Peyer's patch (tissue), 4 donors: ENCODE measurements around the gene PCDHA5. TPM values are rescaled to one million over a fixed set of nuclear protein-coding genes. Genes with fewer than 3 reads are reported as not detected.

Source experiments
- DNase-seq, 3 donors: peaks; one replicate each; pipeline ENCODE4 v3.0.0-alpha.2; 2017 to 2019
- H3K27ac ChIP-seq, 4 donors: fragments of 200-600 bp; sonication (generic); one replicate each; pipeline ENCODE4 v1.5.1; 2016 to 2019
- H3K27me3 ChIP-seq, 2 donors: fragments of 200-600 bp; sonication (generic); one replicate each; pipeline ENCODE4 v1.5.1; 2019
- H3K36me3 ChIP-seq, 3 donors: fragments of 200-600 bp; sonication (generic); one replicate each; pipeline ENCODE4 v1.5.1; 2016 to 2019
- H3K4me1 ChIP-seq, 4 donors: fragments of 200-600 bp; sonication (generic); one replicate each; pipeline ENCODE4 v1.5.1; 2016 to 2019
- H3K4me3 ChIP-seq, 4 donors: fragments of 200-600 bp; sonication (generic); 1 replicate in 3 of 4; 2 replicates in 1 of 4; pipeline ENCODE4 v1.5.1; 2016 to 2019; ENCODE audit warnings: mild to moderate bottlenecking in 1 of 4
- H3K9me3 ChIP-seq, 4 donors: fragments of 200-600 bp; sonication (generic); one replicate each; pipeline ENCODE4 v1.5.1; 2016 to 2019; ENCODE audit warnings: mild to moderate bottlenecking in 1 of 4
- POLR2A ChIP-seq, 2 donors: fragments of 450-650 bp; IDR thresholded peaks; one replicate each; pipeline ENCODE4 v1.5.1; 2017; ENCODE audit warnings: antibody characterized with exemption in 2 of 2, mild to moderate bottlenecking in 2 of 2, moderate library complexity in 2 of 2
- total RNA-seq, 4 donors: library from RNA; depleted of rRNA; stranded (reverse); fragments of >200 nt; gene quantifications; one replicate each; pipeline ENCODE4 v1.1.0, GENCODE V29; 2016
- TF ChIP-seq, protein P1 (sequence below), 6 experiments: fragments of 450-650 bp in 4 of 6; fragments of 200-600 bp in 2 of 6; sonication (generic) in 1 of 6; IDR thresholded peaks; one replicate each; pipeline ENCODE4 v1.5.1; 2017 to 2019; ENCODE audit warnings: antibody characterized with exemption in 6 of 6, mild to moderate bottlenecking in 3 of 6, moderate library complexity in 1 of 6

PCDHA5 gene
- total RNA-seq, 4 donors from 2014 or later = 0.27 to 0.88 (median 0.38) TPM; not detected in 1

DNA sequence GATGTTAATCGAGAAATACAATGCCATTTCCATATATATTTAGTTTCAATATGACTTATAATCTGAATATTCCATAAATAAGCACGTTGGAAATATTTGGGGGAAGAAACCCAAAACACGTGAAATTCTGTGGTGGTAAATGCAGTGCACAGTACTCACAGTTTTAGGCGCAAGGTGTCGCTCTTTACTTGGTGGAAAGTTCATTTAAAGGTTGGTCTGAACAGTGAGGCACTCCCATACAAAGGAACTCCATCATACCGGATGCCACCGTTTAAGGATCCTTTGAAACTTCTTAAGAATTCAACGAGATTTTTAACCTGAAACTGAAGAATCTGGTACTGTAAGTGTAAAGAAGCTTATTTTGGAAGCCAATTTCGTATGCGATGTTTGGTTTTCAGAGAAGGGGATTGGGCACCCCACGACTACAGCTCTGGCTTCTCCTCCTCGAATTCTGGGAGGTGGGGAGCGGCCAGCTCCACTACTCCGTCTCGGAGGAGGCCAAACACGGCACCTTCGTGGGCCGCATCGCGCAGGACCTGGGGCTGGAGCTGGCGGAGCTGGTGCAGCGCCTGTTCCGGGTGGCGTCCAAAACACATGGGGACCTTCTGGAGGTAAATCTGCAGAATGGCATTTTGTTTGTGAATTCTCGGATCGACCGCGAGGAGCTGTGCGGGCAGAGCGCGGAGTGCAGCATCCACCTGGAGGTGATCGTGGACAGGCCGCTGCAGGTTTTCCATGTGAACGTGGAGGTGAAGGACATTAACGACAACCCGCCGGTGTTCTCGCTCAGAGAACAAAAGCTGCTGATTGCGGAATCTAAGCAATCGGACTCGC, 47.5 kb downstream of the PCDHA5 start, which contains the start of gene PCDHA11:
TSS of gene PCDHA11 (plus strand) at position 237 of the 834 bp plus-strand sequence. CDS start at position 384, 147 bp downstream.
- Histone ChIP-seq H3K27me3 (no peaks in the 10 kb centered on the region), H3K4me1 (no peaks in the 10 kb centered on the region), H3K27ac (no peak within 1 kb of the TSS), H3K4me3 (no peak within 1 kb of the TSS), H3K36me3 (no peaks in the 10 kb centered on the region), H3K9me3 (peaks cover 0 to 20% (median 3%) of the 10 kb centered on the region in 4 donors)
- TF ChIP-seq, protein P1, sequence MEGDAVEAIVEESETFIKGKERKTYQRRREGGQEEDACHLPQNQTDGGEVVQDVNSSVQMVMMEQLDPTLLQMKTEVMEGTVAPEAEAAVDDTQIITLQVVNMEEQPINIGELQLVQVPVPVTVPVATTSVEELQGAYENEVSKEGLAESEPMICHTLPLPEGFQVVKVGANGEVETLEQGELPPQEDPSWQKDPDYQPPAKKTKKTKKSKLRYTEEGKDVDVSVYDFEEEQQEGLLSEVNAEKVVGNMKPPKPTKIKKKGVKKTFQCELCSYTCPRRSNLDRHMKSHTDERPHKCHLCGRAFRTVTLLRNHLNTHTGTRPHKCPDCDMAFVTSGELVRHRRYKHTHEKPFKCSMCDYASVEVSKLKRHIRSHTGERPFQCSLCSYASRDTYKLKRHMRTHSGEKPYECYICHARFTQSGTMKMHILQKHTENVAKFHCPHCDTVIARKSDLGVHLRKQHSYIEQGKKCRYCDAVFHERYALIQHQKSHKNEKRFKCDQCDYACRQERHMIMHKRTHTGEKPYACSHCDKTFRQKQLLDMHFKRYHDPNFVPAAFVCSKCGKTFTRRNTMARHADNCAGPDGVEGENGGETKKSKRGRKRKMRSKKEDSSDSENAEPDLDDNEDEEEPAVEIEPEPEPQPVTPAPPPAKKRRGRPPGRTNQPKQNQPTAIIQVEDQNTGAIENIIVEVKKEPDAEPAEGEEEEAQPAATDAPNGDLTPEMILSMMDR (IDR thresholded peaks at IDR 0.05) = no peak
- TF ChIP-seq POLR2A (IDR thresholded peaks at IDR 0.05) = no peak
- DNase-seq = no peak

DNA sequence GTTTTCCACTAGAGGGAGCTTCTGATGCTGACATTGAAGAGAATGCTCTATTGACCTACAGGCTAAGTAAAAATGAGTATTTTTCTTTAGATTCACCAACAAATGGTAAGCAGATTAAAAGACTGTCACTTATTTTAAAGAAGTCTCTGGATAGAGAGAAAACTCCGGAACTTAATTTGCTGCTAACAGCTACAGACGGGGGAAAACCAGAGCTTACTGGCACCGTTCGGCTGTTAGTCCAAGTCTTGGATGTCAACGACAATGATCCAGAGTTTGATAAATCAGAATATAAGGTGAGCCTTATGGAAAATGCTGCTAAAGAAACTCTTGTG, 48.1 kb downstream of the PCDHA5 start:
- no peaks in the 10 kb centered on the region for H3K36me3 ChIP-seq
- no peak overlapping the region for H3K27ac ChIP-seq
- no peak for TF ChIP-seq POLR2A (IDR thresholded peaks at IDR 0.05)
- TF ChIP-seq, protein P1 (IDR thresholded peaks at IDR 0.05) = no peak
- H3K4me3 ChIP-seq = no peak overlapping the region
- no peaks in the 10 kb centered on the region for H3K27me3 ChIP-seq
- no peaks in the 10 kb centered on the region for H3K4me1 ChIP-seq
- no peak for DNase-seq
- H3K9me3 ChIP-seq = peaks cover 0 to 20% (median 3%) of the 10 kb centered on the region in 4 donors

DNA sequence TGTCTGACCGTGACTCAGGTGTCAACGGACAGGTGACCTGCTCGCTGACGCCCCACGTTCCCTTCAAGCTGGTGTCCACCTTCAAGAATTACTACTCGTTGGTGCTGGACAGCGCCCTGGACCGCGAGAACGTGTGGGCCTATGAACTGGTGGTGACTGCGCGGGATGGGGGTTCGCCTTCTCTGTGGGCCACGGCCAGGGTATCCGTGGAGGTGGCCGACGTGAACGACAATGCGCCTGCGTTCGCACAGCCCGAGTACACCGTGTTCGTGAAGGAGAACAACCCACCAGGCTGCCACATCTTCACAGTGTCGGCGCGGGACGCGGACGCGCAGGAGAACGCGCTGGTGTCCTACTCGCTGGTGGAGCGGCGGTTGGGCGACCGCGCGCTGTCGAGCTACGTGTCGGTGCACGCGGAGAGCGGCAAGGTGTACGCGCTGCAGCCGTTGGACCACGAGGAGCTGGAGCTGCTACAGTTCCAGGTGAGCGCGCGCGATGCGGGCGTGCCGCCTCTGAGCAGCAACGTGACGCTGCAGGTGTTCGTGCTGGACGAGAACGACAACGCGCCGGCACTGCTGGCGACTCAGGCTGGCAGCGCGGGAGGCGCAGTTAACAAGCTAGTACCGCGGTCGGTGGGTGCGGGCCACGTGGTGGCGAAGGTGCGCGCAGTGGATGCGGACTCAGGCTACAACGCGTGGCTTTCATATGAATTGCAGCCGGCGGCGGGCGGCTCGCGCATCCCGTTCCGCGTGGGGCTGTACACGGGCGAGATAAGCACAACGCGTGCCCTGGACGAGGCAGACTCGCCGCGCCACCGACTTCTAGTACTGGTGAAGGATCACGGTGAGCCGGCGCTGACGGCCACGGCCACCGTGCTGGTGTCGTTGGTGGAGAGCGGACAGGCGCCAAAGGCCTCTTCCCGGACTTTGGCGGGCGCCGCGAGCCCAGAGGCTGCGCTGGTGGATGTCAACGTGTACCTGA, 49.1 kb downstream of the PCDHA5 start:
- Histone ChIP-seq H3K27me3 (no peaks in the 10 kb centered on the region), H3K27ac (no peak overlapping the region), H3K4me3 (no peak overlapping the region), H3K9me3 (peaks cover 0 to 28% (median 3%) of the 10 kb centered on the region in 4 donors), H3K36me3 (no peaks in the 10 kb centered on the region), H3K4me1 (no peaks in the 10 kb centered on the region)
- DNase-seq = no peak
- TF ChIP-seq, protein P1 (IDR thresholded peaks at IDR 0.05) = no peak
- no peak for TF ChIP-seq POLR2A (IDR thresholded peaks at IDR 0.05)

Other genes starting within 250 kb of the PCDHA5 start
- 10 to 100 TPM in 2 of 4 donors, 1 to 10 TPM in 2; 3.3 to 16.0 (median 7.4) TPM for gene CD14, start 188.4 kb upstream of the PCDHA5 start, total RNA-seq
- gene TMCO6, start 182.2 kb upstream of the PCDHA5 start, total RNA-seq = 10 to 100 TPM; 21.9 to 90.9 (median 42.2) TPM
- gene NDUFA2, start 174.0 kb upstream of the PCDHA5 start, total RNA-seq = 10 to 100 TPM; 51.2 to 90.2 (median 69.6) TPM
- gene IK, start 173.8 kb upstream of the PCDHA5 start, total RNA-seq = 100 to 1,000 TPM in 1 of 4 donors, 10 to 100 TPM in 3; 40.5 to 167 (median 82.8) TPM
- gene WDR55, start 156.7 kb upstream of the PCDHA5 start, total RNA-seq = 10 to 100 TPM; 31.3 to 66.8 (median 39.7) TPM
- gene DND1, start 148.0 kb upstream of the PCDHA5 start, total RNA-seq = 1 to 10 TPM in 3 of 4 donors, not detected in 1; 3.7 to 5.0 (median 3.8) TPM
- gene HARS1, start 130.2 kb upstream of the PCDHA5 start, total RNA-seq = 10 to 100 TPM; 24.3 to 55.3 (median 46.1) TPM
- 10 to 100 TPM; 21.5 to 49.6 (median 42.4) TPM for gene HARS2, start 130.2 kb upstream of the PCDHA5 start, total RNA-seq
- gene ZMAT2, start 121.2 kb upstream of the PCDHA5 start, total RNA-seq = 10 to 100 TPM; 17.3 to 21.7 (median 21.1) TPM
- not detected for gene PCDHA1, start 35.5 kb upstream of the PCDHA5 start, total RNA-seq
- not detected for gene PCDHA2, start 26.8 kb upstream of the PCDHA5 start, total RNA-seq
- under 1 TPM in 1 of 4 donors, not detected in 3; 0.27 TPM for gene PCDHA3, start 20.6 kb upstream of the PCDHA5 start, total RNA-seq
- gene PCDHA4, start 14.5 kb upstream of the PCDHA5 start, total RNA-seq = 1 to 10 TPM in 1 of 4 donors, under 1 TPM in 1, not detected in 2; 0.54 to 2.6 TPM
- gene PCDHA6, start 6.3 kb downstream of the PCDHA5 start, total RNA-seq = under 1 TPM in 3 of 4 donors, not detected in 1; 0.35 to 0.57 (median 0.54) TPM
- 1 to 10 TPM in 2 of 4 donors, under 1 TPM in 1, not detected in 1; 0.27 to 1.7 (median 1.2) TPM for gene PCDHA7, start 12.7 kb downstream of the PCDHA5 start, total RNA-seq
- gene PCDHA8, start 19.6 kb downstream of the PCDHA5 start, total RNA-seq = 1 to 10 TPM in 1 of 4 donors, not detected in 3; 5.0 TPM
- under 1 TPM in 1 of 4 donors, not detected in 3; 0.83 TPM for gene PCDHA9, start 26.8 kb downstream of the PCDHA5 start, total RNA-seq
- gene PCDHA10, start 34.3 kb downstream of the PCDHA5 start, total RNA-seq = 1 to 10 TPM in 1 of 4 donors, under 1 TPM in 3; 0.38 to 5.8 (median 0.46) TPM
- 1 to 10 TPM in 1 of 4 donors, under 1 TPM in 3; 0.27 to 5.8 (median 0.40) TPM for gene PCDHA11, start 47.3 kb downstream of the PCDHA5 start, total RNA-seq
- 1 to 10 TPM in 1 of 4 donors, under 1 TPM in 2, not detected in 1; 0.27 to 1.1 (median 0.83) TPM for gene PCDHA12, start 53.7 kb downstream of the PCDHA5 start, total RNA-seq
- 1 to 10 TPM in 1 of 4 donors, under 1 TPM in 1, not detected in 2; 0.27 to 3.3 TPM for gene PCDHA13, start 60.5 kb downstream of the PCDHA5 start, total RNA-seq
- gene PCDHAC1, start 104.7 kb downstream of the PCDHA5 start, total RNA-seq = 1 to 10 TPM in 1 of 4 donors, under 1 TPM in 1, not detected in 2; 0.54 to 2.5 TPM
- gene PCDHAC2, start 144.9 kb downstream of the PCDHA5 start, total RNA-seq = 1 to 10 TPM in 1 of 4 donors, under 1 TPM in 3; 0.18 to 1.7 (median 0.43) TPM
- not detected for gene PCDHB1, start 229.8 kb downstream of the PCDHA5 start, total RNA-seq